ENCODE data around the gene EEF1A2. TPM values are rescaled to one million over a fixed set of nuclear protein-coding genes. Genes with fewer than 3 reads are reported as not detected.

Gene EEF1A2
- total RNA-seq, 1 experiment from 2014 or later = 26.0 TPM

GRCh38 chr20:63501818-63502670 is 3.2 kb upstream of the EEF1A2 start (continued):
- TF ChIP-seq ZMAT4 (CRISPR knock-in tag; IDR thresholded peaks at IDR 0.05) (no peak), STAT6 (CRISPR knock-in tag; conservative IDR thresholded peaks at IDR 0.05; ENCODE audit: low read depth) (no peak), FOXJ3 (CRISPR knock-in tag; IDR thresholded peaks at IDR 0.05; ENCODE audit: borderline replicate concordance) (no peak)

- DNase-seq (ENCODE audit: low spot score) (no peak), ATAC-seq (no peak)
- CTCF ChIA-PET = interaction anchor here (1.9 kb wide), 1 partner anchor 20 kb away, joined by 5 read pairs; the partner anchor contains the start of gene PPDPF
- POLR2A ChIA-PET = no interaction called here
- H3K4me1 Mint-ChIP-seq = peaks cover 7% of the 10 kb centered on the region
- 0 out of 2 replicates have a peak overlapping the region, but pooled peaks have one; percentile 6 for H3K4me3 Mint-ChIP-seq
- peaks cover 50% of the 10 kb centered on the region for H3K27me3 Mint-ChIP-seq (ENCODE audit: low read depth)
- H3K36me3 Mint-ChIP-seq = 0 out of 2 replicates have a peak, but pooled peaks cover 2% of the 10 kb centered on the region
- H3K9me3 Mint-ChIP-seq = peaks cover 10% of the 10 kb centered on the region
- no peak overlapping the region for H3K27ac Mint-ChIP-seq
- TF ChIP-seq TEAD1 (CRISPR knock-in tag; IDR thresholded peaks at IDR 0.05) = no peak
- no peak for TF ChIP-seq ETV6 (CRISPR knock-in tag; IDR thresholded peaks at IDR 0.05)
- no peak for TF ChIP-seq ATF3 (CRISPR knock-in tag; conservative IDR thresholded peaks at IDR 0.05)
- no peak for TF ChIP-seq SMAD3 (CRISPR knock-in tag; IDR thresholded peaks at IDR 0.05; ENCODE audit: borderline replicate concordance)
- no peak for TF ChIP-seq ZNF512 (CRISPR knock-in tag; IDR thresholded peaks at IDR 0.05; ENCODE audit: borderline replicate concordance)
- no peak for TF ChIP-seq HMGA2 (CRISPR knock-in tag; IDR thresholded peaks at IDR 0.05)
- no peak for TF ChIP-seq GRHL2 (CRISPR knock-in tag; IDR thresholded peaks at IDR 0.05; ENCODE audit: insufficient replicate concordance, severe bottlenecking)
- TF ChIP-seq CDX4 (CRISPR knock-in tag; IDR thresholded peaks at IDR 0.05; ENCODE audit: borderline replicate concordance) = no peak
- no peak for TF ChIP-seq PREB (CRISPR knock-in tag; IDR thresholded peaks at IDR 0.05; ENCODE audit: borderline replicate concordance)
- TF ChIP-seq ARID4B (CRISPR knock-in tag; IDR thresholded peaks at IDR 0.05; ENCODE audit: borderline replicate concordance) = no peak
- no peak for TF ChIP-seq ATF2 (CRISPR knock-in tag; IDR thresholded peaks at IDR 0.05; ENCODE audit: borderline replicate concordance, low read depth)
- no peak for TF ChIP-seq OVOL2 (CRISPR knock-in tag; IDR thresholded peaks at IDR 0.05; ENCODE audit: borderline replicate concordance)
- no peak for TF ChIP-seq KAT7 (CRISPR knock-in tag; IDR thresholded peaks at IDR 0.05; ENCODE audit: borderline replicate concordance)
- no peak for TF ChIP-seq MAX (CRISPR knock-in tag; IDR thresholded peaks at IDR 0.05)
Measured at GRCh38 chr20:63500902-63501817, 2.3 kb upstream of the EEF1A2 start.

All from WTC11 (cell line).